GM19193 (cell line): ENCODE results near the gene CCDC185.

Experiments used
- POLR2A ChIP-seq: IDR thresholded peaks from 4 replicates; pipeline ENCODE4 v1.6.1; 2011; ENCODE audit not compliant: insufficient read depth, insufficient read length; ENCODE audit errors: extremely low read depth

The CCDC185 gene

GRCh38 chr1:223363856-223364684 is 29.1 kb upstream of the CCDC185 start, which contains the start of gene SUSD4:
SUSD4 (minus strand) TSS chr1:223364176; CDS start chr1:223363425, 751 bp downstream.
- no peak for TF ChIP-seq POLR2A

DNA sequence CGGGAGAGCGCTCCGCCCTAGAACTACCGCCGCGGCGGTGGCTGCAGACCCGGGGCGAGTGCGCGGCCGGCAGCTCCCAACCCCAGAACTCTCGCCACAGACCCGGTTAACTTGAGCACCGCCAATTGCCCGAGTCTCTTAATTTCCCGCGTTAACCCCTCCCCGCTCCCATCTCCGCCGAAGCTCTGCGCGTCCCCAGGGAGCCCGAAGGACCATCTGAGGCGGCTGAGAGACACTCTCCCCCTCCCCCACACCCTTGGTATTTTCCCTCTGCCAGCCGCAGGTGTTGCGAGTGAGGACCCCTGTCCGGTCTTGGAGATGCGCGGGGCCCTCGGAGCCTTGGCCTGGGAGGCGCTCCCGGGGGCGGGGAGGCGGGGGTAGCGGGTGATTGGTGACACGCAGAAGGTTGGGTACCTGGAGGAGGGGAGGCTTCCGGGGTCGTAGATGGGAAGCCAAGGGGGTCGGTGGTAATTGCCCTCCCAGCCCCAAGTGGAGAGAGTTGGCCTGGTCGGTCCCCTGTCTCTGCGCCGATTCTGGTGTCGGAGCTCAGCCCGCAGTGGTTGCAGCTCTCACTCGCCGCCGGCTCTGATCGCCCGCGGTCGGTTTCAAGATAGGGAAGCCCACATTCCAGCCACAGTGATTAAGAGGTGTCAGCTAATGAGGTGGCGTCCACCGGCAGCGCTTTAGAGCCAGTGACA is 28.4 kb upstream of the CCDC185 start:
- TF ChIP-seq POLR2A: no peak

DNA sequence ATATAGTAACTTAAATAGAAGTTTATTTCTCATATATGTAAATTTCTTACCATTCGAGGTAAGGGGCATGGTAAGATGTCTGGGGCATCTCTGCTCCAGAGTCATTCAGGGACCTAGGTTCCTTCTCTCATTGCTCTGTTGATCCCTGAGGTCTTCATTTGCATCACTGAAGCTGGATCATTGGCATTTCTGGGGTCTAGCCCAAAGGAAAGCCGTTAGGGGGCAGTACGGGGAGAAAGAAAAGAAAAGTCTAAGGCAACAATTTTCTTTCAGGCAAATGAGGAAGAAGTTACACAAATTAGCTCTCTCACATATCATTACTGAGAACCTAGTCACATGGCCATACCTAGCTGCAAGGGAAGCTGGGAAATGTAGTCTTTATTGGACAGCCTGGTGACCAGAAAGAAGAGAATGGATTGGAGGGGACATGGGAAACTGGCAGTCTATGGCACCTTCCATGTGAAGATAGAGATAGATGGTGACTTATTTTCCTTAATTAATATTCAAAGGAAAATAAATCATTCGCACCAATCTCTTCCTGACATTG is 19.1 kb upstream of the CCDC185 start:
- TF ChIP-seq POLR2A: no peak

DNA sequence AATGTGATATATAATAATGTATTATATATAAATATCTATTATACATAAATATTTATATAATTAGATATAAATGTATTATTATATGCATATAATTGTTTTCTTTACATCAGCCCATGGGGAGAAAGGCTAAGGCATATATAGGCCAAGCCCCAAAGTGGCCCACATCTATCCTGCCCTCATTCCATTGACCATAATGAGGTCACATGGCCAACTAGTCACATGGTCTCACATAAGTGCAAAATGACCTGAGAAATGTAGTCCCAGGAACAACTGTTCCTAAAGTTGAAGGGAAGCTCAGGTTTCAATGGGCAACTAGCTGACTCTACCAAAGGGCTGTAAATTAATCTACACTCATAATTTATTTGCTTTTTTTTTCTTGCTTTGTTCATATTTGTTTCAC is 14.5 kb upstream of the CCDC185 start:
- no peak for TF ChIP-seq POLR2A

DNA sequence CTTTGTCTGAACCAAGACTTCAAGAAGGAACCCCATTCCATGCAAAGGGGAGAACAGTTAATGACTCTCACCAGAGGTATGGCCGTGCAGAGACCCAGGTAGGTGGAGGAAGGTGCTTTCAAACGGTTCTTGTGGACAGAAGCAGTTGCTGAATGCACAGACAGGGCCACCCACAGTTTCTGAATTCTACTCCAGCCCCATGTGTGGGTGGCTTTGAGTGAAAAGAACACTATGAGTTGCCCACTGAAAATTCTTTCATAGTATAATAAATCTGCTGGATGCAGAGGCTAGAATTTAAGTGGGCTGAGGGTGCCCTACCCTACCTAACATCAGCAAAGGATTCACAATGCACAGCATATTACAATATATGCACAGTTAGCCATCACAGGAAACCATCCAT is 7.2 kb upstream of the CCDC185 start:
- TF ChIP-seq POLR2A: no peak

- TF ChIP-seq POLR2A: no peak
Measured at GRCh38 chr1:223390618-223391017, 2.6 kb upstream of the CCDC185 start.

GRCh38 chr1:223394242-223394641 is 1.0 kb downstream of the CCDC185 start:
- no peak for TF ChIP-seq POLR2A

DNA sequence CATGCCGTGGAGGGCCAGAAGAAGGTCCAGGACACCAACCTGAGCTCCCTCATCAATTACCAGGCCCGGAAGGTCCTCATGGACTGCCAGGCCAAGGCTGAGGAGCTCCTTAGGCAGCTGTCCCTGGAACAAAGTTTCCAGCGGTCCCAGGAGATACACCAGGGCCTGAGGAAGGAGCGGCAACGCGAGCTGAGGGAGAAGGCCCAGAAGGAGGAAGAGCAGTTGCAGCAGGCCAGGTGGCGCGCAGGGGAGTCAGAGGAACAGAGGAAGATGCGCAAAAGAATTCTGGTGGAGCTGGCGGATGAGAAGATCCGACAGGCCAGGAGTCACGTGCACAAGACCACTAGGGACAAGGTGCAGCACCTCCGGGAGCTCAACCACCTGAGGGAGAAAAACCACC is 1.5 kb downstream of the CCDC185 start:
- TF ChIP-seq POLR2A: no peak

- no peak for TF ChIP-seq POLR2A
Measured at GRCh38 chr1:223401873-223402789, 8.9 kb downstream of the CCDC185 start.

DNA sequence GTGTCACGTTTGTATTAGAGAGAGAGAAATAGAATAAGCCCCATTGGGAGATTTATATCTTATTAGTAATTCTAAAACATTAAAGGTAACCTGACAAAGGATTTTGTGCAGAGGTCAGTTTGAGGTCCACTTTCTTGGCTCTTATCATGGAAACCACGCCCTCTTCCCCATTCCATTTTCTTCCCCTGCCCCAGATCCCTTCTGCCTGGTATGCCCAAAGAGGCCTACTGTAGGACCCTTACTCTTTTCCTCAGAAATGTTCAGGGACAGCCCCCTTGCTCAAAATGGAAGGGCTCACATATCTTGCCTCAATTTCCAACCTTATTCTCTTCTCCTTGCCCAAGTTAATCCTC is 9.6 kb downstream of the CCDC185 start:
- no peak for TF ChIP-seq POLR2A

DNA sequence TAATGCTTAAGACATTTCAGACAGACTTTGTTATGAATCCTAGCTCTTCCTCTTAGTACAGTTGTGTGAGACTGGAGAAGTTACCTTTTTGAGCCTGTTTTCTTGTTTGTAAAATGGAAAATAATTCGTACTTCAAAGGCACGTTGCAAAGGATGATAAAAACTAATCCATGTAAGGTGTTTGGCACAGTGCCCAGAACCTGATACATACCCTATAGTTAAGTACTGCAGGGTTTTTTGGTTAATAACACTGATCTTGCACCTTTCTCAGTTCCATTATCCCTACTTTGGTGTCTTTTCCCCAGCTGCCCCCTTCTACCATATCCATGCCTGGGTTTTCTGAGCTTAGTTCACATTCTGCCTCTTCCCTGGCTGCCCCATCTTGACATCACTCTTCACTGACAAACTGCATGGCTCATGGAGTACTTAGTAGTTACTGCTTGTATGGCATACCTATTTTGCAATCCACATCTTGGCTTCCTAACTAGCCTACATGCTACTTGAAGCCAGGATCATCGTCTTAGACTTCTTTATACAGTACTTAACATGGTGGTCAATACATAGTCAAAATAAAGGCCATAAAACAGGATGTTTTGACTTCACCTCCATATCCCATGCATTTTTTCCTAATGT is 10.1 kb downstream of the CCDC185 start:
- no peak for TF ChIP-seq POLR2A

- TF ChIP-seq POLR2A: no peak
Measured at GRCh38 chr1:223405507-223405906, 12.3 kb downstream of the CCDC185 start.

DNA sequence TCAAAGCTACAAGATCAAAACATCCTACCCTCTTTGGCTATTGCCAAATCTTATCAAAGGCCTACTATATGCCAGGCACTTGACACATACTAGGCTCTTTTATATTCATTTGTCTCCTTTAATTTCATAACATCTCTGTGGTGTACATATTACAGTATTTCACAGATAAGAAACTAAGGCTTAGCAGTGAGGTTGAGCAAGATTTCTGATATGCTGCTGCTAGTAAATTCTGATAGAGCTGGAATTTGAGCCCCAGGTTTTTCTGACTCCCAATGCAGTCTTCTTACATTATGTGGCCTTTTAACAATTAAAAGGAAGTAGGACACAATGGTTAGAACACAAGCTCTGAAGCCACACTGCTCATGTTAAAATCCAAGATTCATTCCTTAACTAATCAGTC is 16.8 kb downstream of the CCDC185 start:
- no peak for TF ChIP-seq POLR2A

DNA sequence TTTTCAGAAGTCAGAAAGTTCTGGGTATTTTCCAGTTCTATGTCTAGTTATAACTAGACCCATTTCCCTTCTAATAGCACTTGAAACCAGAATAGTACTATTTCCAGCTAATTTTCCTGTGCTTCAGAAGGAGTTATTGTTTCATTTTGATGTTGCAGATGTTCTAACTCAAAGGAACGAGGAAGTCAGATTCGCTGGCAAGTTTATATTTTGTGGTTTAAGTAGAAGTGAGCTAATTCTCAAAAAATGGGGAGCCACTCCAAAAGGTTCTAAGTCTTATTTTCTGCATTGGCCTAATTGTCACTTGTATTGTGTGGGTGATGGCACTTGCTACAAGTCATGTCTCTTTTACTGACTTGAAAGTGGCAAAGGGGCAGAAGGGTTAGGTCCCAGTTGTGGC is 18.1 kb downstream of the CCDC185 start:
- TF ChIP-seq POLR2A: no peak

- no peak for TF ChIP-seq POLR2A
Measured at GRCh38 chr1:223411710-223412109, 18.5 kb downstream of the CCDC185 start.

DNA sequence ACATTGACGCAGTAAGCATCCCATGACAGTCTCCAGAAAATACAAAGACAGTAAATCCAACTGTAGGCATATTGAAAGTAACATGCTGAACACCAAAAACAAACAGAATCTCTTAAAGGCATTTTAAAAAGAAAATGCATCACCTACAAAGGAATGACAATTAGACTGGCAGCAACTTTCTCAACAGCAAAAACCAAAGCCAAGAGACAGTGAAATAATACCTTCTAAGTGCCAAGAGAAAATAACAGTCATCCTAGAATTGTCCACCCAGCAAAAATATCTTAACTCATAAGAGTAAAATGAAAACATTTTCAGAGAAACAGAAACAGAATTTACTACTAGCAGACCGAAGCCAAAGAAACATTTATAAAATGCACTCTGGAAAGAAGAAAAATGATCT is 20.0 kb downstream of the CCDC185 start:
- TF ChIP-seq POLR2A: no peak
